ENCODE results near the gene ZNF544.
"Not testable (repeated sequence)": the region's sequence is repeated elsewhere in the genome, so short reads cannot be mapped to it uniquely, and the experiment has no call there.

The ZNF544 gene

GRCh38 chr19:58305932-58306323 is 77.2 kb downstream of the ZNF544 start:
- DNase-seq (ENCODE audit: low spot score), result no peak

GRCh38 chr19:58307736-58308135 is 79.0 kb downstream of the ZNF544 start:
- DNase-seq (ENCODE audit: low spot score), result no peak

DNA sequence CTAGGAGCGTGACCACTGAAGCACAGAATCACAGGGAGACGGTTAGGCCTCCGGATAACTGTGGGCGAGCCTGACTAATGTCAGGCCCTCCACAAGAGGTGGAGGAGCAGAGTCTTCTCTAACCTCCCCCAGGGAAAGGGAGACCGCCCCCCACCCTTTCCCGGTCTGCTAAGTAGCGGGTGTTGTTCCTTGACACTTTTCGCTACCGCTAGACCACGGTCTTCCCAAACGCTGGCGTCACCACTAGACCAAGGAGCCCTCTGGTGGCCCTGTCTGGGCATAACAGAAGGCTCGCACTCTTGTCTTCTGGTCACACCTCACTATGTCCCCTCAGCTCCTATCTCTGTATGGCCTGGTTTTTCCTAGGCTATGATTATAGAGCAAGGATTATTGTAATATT is 82.0 kb downstream of the ZNF544 start:
- not testable (repeated sequence) for DNase-seq (ENCODE audit: low spot score)

GRCh38 chr19:58311345-58311865 is 82.7 kb downstream of the ZNF544 start:
- DNase-seq (ENCODE audit: low spot score), result no peak

All from HuH-7 (cell line).